ENCODE measurements around the gene MEF2A. TPM values are rescaled to one million over a fixed set of nuclear protein-coding genes. Genes with fewer than 3 reads are reported as not detected.
"Not testable (repeated sequence)": the region's sequence is repeated elsewhere in the genome, so short reads cannot be mapped to it uniquely, and the experiment has no call there.

MEF2A gene
- total RNA-seq, 1 donor, result 56.5 TPM

DNA sequence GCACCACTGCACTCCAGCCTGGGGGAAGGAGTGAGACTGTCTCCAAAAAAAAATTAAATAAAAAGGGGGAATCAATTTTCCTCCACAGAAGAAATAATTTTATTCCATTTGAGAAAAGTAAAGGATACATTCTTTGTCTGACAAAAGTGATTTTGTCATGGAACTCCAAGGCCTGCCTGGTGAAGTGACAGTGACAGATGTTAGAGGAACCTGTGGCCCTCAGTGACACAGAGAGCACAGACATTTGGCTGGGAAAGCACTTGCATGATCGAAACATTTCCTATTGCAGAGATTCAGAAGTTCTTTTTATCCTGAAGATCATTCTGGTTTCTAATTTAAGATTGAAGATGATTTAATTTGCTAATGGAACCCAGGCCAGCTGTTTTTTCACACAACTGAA lies 161.5 kb downstream of the MEF2A start:
- no peaks in the 10 kb centered on the region for H3K27me3 ChIP-seq (ENCODE audit: insufficient read depth, low read length)
- no peak overlapping the region for H3K4me3 ChIP-seq (ENCODE audit: low read length)
- no peaks in the 10 kb centered on the region for H3K9me3 ChIP-seq (ENCODE audit: low read depth, low read length)
- H3K4me1 ChIP-seq (ENCODE audit: insufficient read depth, low read length), result peaks cover 8% of the 10 kb centered on the region

DNA sequence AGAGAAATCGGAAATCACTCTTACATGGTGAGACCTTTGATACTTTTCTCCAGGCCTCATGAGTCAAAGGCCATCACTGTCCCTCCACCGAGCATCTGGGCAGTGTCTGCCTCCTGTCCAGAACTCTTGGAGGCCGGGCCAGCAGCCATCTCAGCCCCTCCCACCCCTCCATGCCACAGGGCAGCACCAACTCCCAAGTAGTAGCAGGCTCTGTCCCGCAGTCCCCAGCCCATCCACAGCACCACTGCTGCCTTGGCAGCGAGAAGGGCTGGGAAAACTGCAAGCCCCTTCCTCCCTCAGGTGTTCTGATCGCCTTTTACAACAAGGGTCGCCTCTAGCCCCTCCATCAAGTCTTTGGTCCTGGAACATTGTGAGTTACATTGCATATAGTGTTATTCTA lies 161.9 kb downstream of the MEF2A start:
- H3K4me3 ChIP-seq (ENCODE audit: low read length), result no peak overlapping the region
- no peaks in the 10 kb centered on the region for H3K9me3 ChIP-seq (ENCODE audit: low read depth, low read length)
- peaks cover 12% of the 10 kb centered on the region for H3K4me1 ChIP-seq (ENCODE audit: insufficient read depth, low read length)
- H3K27me3 ChIP-seq (ENCODE audit: insufficient read depth, low read length), result no peaks in the 10 kb centered on the region

DNA sequence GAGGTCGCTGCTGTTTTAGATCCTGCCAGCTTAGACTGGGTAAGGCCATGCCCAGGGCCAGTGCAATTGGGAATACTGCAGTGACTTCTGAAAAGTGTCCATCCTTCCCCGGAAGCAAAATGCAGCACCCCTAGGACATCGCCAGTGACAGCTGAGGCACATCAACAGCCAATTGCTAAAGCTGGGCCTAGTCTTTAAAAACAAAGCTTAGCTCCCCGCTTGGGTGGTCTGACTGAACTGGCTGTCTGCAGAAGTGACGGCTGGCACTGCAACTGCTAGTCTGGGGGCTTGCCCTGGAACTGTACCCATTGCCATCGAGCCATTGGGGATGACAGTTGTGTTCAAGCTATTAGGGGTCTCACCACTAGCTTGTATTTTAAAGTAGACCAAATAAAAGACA lies 163.1 kb downstream of the MEF2A start:
- Histone ChIP-seq H3K4me1 (ENCODE audit: insufficient read depth, low read length) (peaks cover 17% of the 10 kb centered on the region), H3K9me3 (ENCODE audit: low read depth, low read length) (no peaks in the 10 kb centered on the region), H3K27me3 (ENCODE audit: insufficient read depth, low read length) (no peaks in the 10 kb centered on the region), H3K4me3 (ENCODE audit: low read length) (no peak overlapping the region)

DNA sequence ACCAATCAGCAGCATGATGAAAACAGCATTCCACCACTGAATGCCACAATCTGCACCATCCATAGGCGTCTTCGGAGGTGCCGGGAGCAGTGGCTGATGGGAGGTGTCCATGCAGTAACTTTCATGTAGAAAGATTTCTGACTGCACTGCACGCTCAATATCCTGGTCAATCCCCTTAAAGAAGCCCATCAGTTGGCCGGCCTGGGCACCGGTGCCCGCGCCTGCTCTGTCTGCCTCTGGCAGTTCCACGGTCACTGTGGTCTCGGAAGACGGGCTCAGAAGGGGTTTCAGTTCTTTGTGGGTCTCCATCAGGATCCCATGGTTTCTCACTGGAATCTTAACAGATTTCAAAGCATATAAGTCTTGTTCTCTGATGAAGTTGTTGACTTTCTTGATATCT lies 163.5 kb downstream of the MEF2A start:
- no peaks in the 10 kb centered on the region for H3K27me3 ChIP-seq (ENCODE audit: insufficient read depth, low read length)
- no peak overlapping the region for H3K4me3 ChIP-seq (ENCODE audit: low read length)
- H3K4me1 ChIP-seq (ENCODE audit: insufficient read depth, low read length), result peaks cover 17% of the 10 kb centered on the region

DNA sequence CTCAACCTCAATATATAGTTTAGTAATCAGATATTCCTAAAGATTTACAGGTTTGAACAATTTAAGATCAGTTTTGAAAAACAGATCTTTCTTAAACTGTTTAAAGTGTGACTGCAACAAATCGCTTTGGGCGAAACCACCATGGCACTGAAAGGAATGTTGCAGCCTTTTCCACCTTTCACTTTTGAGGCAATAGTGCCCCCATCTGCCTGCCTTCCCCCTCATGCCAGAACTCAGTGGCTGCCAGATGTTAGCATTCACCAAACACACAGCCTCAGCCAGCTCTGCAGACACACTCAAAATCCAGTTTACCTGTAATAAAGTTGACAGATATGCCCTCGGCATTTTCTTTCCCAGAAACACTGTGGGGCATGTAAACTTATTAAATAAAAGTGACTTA lies 164.1 kb downstream of the MEF2A start:
- H3K4me3 ChIP-seq (ENCODE audit: low read length), result no peak overlapping the region
- H3K9me3 ChIP-seq (ENCODE audit: low read depth, low read length), result no peaks in the 10 kb centered on the region
- peaks cover 17% of the 10 kb centered on the region for H3K4me1 ChIP-seq (ENCODE audit: insufficient read depth, low read length)
- no peaks in the 10 kb centered on the region for H3K27me3 ChIP-seq (ENCODE audit: insufficient read depth, low read length)

More for the DNA sequence above, 163.5 kb downstream of the MEF2A start:
- H3K9me3 ChIP-seq (ENCODE audit: low read depth, low read length), result no peaks in the 10 kb centered on the region

DNA sequence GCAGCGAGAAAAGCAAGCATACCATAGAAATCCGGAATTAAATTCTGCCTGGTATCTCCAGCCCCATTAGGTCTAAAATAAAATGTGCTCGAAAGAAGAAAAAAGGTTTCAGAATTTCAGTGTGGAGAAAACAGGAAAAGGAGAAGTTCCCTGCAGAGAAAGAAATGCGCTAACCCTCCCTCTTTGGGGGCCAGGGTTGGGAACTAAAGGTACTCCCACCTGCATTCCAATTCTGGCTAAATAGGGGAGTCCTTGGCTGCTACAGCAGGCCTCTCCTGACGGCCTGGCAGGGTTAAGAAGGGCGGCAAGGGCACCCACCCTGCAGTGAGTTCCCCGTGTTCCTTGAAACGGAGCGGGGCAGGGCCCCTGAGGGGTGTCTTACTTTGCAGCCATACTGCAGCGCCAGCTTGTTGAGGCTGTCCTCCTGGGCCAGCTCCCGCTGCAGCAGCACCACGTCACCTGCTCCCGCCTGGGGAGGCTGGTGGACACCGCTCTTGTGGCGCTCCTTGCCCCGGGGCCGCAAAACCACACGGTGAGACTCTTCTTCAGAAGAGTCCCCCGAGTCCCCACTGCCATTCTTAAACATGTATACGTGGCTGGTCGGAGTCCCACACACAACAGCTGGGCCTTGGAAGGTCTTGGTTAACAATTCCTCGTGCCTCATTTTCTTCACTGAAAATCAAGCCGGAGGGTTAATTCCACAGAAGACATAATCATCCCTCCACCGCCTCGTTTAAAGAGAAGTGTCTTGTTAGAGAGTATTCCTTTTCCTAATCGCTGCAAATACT lies 165.7 kb downstream of the MEF2A start:
- H3K4me3 ChIP-seq (ENCODE audit: low read length), result no peak overlapping the region
- H3K27me3 ChIP-seq (ENCODE audit: insufficient read depth, low read length), result no peaks in the 10 kb centered on the region
- peaks cover 17% of the 10 kb centered on the region for H3K4me1 ChIP-seq (ENCODE audit: insufficient read depth, low read length)
- H3K9me3 ChIP-seq (ENCODE audit: low read depth, low read length), result no peaks in the 10 kb centered on the region

DNA sequence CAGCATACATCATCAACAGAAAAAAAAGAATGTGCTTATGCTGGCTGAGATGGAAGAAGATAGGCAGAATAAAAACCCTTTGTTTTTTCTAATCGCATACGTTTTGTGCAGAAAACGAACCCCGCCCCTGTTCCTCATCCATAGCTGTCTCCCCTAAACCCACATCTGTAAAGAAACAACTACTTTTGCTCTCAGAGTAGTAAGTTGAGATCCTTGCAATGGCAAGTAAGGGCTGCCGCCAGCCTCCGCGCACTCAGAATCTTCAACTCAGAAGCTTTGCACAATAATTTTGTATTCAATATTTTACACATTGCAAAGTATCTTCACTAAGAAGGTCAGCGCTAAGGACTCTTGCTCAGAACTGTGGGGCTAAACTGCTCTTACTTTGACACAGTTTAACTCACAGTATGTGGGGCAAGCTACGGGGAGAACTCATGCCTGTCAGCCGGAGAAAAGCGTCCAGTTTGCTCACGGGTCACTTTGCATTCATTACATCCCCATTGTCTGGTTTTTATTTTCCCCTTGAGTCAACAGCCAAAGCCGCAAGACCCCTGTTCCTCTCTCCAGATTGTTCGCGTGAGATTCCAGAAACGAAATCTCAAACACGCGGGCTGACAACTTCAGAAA lies 166.5 kb downstream of the MEF2A start:
- H3K27me3 ChIP-seq (ENCODE audit: insufficient read depth, low read length), result no peaks in the 10 kb centered on the region
- H3K9me3 ChIP-seq (ENCODE audit: low read depth, low read length), result no peaks in the 10 kb centered on the region
- peak overlapping the region; percentile 79 for H3K4me3 ChIP-seq (ENCODE audit: low read length)
- H3K4me1 ChIP-seq (ENCODE audit: insufficient read depth, low read length), result peaks cover 17% of the 10 kb centered on the region

DNA sequence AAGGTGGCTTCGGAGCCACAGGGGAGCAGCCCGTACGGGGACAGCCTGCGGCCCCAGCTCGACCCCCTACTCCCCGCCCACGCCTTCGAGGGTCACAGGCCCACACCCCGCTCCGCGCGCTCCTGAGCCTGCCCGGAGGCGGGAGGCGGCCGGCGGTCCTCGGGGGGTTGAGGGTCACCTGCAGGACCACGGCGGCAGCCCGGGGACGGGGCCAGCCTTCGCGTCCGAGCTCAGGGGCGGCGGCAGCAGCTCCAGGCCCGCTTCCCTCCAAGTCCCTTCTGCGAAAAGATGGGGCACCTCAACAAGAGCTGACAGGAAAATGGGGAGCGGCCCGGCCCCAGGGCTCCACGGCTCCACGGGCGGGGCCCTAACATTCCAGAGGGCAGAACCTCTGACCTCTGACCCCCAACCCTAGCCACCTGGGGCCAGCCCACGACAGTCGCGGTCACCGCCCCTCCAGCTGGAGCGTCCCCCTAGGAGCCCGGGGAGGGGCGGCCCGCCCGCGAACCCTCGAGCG lies 167.0 kb downstream of the MEF2A start:
- Histone ChIP-seq H3K27me3 (ENCODE audit: insufficient read depth, low read length) (no peaks in the 10 kb centered on the region), H3K9me3 (ENCODE audit: low read depth, low read length) (no peaks in the 10 kb centered on the region), H3K4me1 (ENCODE audit: insufficient read depth, low read length) (peaks cover 17% of the 10 kb centered on the region), H3K4me3 (ENCODE audit: low read length) (peak overlapping the region; percentile 79)

DNA sequence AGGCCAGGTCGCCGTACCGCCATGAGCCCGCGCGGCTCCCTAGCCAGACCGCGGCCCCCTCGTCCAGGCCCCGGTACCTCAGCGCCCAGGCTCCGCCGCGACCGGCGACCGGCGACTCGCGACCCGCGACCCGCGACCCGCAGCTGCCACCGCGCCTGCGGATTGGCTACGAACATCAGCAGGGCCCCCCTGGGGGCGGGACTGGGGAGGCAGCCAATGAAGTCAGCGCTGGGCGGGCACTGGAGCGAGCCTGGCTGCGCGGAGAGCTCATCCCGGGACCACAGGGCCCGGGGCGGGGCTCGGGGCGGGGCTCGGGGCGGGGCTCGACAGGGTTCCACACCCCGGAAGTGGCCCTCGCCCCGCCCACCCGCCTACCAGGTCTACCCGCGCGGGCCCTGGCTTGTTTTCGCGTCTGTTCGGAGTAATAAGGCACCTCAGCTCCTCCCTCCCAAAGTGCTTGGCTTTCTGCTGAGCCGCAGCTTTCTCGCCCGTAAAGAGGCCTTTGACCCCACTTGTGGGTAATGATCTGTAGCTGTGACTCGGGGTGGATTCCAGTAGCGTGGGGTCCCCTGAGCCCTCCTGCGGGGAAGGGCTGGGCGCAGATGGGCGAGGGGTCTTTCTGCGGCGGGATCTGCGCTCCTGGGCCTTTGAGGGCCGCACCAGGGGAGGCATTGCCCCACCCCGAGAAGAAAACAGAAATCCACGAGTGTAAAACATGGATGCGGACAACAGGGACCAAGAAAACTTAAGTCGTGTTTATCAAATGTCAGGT lies 167.7 kb downstream of the MEF2A start, which contains the start of gene LYSMD4:
Gene LYSMD4, minus strand, starts transcription at position 170 of the 772 bp plus-strand sequence. CDS start 1,438 bp downstream, outside the sequence.
- Histone ChIP-seq H3K4me1 (ENCODE audit: insufficient read depth, low read length) (peaks cover 17% of the 10 kb centered on the region), H3K27me3 (ENCODE audit: insufficient read depth, low read length) (no peaks in the 10 kb centered on the region), H3K4me3 (ENCODE audit: low read length) (peak within 1 kb of the TSS; percentile 79), H3K9me3 (ENCODE audit: low read depth, low read length) (no peaks in the 10 kb centered on the region)

DNA sequence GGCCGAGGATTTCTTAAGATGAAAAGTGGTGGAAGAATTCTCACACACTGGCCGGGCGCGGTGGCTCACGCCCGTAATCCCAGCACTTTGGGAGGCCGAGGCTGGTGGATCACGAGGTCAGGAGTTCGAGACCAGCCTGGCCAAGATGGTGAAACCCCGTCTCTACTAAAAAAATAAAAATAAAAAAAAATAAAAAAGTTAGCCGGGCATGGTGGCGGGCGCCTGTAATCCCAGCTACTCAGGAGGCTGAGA lies 168.2 kb downstream of the MEF2A start:
- H3K4me1 ChIP-seq (ENCODE audit: insufficient read depth, low read length), result peaks cover 17% of the 10 kb centered on the region
- H3K9me3 ChIP-seq (ENCODE audit: low read depth, low read length); H3K4me3 ChIP-seq (ENCODE audit: low read length); H3K27me3 ChIP-seq (ENCODE audit: insufficient read depth, low read length): not testable (repeated sequence)

DNA sequence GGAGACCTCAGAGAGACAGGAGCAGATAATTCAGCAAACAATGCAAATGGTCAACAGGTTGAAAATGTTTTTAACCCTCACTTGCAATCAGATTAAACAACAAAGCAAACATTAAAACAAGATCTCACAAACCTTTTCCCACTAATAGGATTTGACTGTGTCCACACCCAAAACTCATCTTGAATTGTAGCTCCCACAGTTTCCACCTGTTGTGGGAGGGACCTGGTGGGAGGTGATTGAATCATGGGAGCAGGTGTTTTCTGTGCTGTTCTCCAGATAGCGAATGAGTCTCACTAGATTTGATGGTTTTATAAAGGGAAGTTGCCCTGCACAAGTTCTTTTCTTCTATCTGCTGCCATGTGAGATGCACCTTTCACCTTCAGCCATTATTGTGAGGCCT lies 168.8 kb downstream of the MEF2A start:
- Histone ChIP-seq H3K4me1 (ENCODE audit: insufficient read depth, low read length) (peaks cover 17% of the 10 kb centered on the region), H3K4me3 (ENCODE audit: low read length) (no peak overlapping the region), H3K9me3 (ENCODE audit: low read depth, low read length) (no peaks in the 10 kb centered on the region), H3K27me3 (ENCODE audit: insufficient read depth, low read length) (no peaks in the 10 kb centered on the region)

DNA sequence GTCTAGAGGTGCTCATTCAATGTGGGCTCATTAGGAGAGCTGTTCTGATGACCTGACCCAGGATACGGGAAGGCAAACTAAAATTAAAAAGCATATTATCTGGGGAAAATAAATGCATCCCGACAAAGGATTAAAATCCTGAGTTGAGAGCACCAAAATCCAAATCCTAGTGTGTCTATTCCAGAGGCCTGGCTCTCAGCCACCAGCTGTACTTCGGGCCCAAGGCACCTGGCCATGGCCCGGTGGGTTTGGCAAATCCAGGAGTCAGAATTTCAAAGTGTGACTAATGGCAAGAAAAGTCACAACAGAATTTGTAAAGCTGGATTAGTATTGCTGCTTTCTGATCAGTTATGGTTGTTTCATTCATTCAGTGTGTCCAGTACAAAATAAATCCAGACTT lies 170.1 kb downstream of the MEF2A start:
- Histone ChIP-seq H3K4me3 (ENCODE audit: low read length) (no peak overlapping the region), H3K4me1 (ENCODE audit: insufficient read depth, low read length) (peaks cover 17% of the 10 kb centered on the region), H3K9me3 (ENCODE audit: low read depth, low read length) (no peaks in the 10 kb centered on the region), H3K27me3 (ENCODE audit: insufficient read depth, low read length) (no peaks in the 10 kb centered on the region)

DNA sequence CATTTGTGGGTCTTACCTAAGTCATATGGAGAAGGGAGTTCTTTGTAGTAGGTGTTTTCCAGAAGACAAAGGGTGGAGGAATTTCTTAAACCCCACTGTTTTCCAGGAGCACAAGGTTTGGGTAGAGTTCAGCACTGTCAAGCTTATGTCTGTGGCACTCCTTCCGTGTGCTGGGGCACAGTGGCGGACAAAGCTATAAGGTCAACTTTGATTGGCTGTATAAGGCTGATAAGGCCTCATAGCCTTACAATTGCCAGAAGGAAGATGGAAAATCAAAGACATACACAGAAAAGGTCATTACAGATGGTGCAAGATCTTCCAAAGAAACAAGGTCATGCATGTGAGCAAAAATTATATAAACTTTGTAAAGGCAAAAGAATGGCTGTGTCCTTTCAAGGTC lies 170.9 kb downstream of the MEF2A start:
- no peak overlapping the region for H3K4me3 ChIP-seq (ENCODE audit: low read length)
- peaks cover 16% of the 10 kb centered on the region for H3K4me1 ChIP-seq (ENCODE audit: insufficient read depth, low read length)
- H3K9me3 ChIP-seq (ENCODE audit: low read depth, low read length), result no peaks in the 10 kb centered on the region
- no peaks in the 10 kb centered on the region for H3K27me3 ChIP-seq (ENCODE audit: insufficient read depth, low read length)

DNA sequence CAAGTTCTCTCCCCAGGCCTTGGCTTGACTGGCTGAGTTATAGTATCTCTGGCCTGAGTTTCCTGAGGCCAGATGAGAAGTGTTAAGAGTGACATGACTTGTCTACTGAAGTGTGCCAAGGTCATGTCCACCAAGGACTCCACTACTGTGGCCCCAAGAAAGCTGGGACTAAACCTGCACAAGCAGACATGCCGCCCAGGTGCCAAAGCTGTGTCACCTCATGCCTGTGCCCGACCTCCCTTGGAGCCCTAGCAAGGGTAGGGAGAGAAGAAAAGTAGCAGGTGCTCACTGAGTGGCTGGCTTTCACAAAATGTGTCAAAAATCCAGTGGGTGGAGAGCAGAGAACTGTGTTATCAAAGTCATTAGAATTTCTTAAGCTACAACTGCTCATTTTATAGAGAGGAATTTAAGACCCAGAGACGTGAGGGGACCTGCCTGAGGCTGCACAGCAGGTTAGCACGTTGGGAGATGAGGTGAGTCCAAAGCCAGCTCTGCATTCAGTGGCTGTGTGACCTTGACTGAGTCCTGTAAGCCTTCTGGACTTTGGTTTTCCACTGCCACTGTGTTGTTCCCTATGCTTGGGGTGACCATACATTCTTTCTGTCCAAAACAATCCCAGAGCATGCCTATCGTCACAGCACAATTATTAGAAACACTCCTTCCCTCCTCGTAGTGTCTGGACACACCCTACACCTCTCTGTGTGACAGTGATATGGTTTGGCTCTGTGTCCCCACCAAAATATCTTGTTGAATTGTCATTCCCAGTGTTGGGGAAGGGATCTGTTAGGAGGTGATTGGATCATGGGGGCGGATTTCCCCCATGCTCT lies 172.4 kb downstream of the MEF2A start:
- H3K9me3 ChIP-seq (ENCODE audit: low read depth, low read length), result no peaks in the 10 kb centered on the region
- H3K4me1 ChIP-seq (ENCODE audit: insufficient read depth, low read length), result peaks cover 4% of the 10 kb centered on the region

DNA sequence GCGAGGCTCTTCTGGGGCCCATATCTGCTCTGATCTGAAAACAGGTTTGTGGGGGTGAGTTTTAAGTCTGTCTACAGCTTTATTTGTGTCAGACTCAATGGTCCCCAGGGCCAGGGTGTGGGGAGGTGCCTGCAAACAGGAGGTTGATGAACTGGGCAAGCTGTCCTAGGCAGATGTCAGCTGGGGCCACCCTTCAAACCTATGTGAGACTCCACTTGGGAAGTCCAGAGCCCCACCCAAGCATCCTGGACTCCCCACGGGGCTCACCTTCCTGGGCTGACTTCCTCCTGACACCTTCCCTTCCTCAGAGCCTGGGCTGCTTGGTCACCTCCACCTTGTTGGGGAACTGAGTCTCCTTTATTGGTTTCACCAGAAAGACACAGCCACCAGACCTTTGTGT lies 176.1 kb downstream of the MEF2A start:
- no peaks in the 10 kb centered on the region for H3K9me3 ChIP-seq (ENCODE audit: low read depth, low read length)
- H3K27me3 ChIP-seq (ENCODE audit: insufficient read depth, low read length), result no peaks in the 10 kb centered on the region
- H3K4me3 ChIP-seq (ENCODE audit: low read length), result no peak overlapping the region
- H3K4me1 ChIP-seq (ENCODE audit: insufficient read depth, low read length), result no peaks in the 10 kb centered on the region

More for the DNA sequence above, 172.4 kb downstream of the MEF2A start:
- Histone ChIP-seq H3K27me3 (ENCODE audit: insufficient read depth, low read length) (no peaks in the 10 kb centered on the region), H3K4me3 (ENCODE audit: low read length) (no peak overlapping the region)

Data from mononuclear cell (primary cell).